Vagina (tissue), 2 donors: ENCODE measurements around the gene SDHB.

Experiments
- POLR2AphosphoS5 ChIP-seq, 2 donors: sonication (generic); formaldehyde crosslinking; IDR thresholded peaks; one replicate each; pipeline ENCODE4 v1.9.0; 2017; ENCODE audit warnings: antibody characterized with exemption in 2 of 2, mild to moderate bottlenecking in 2 of 2, low read depth in 1 of 2; ENCODE audit not compliant: insufficient read depth in 1 of 2
- TF ChIP-seq, protein P1 (sequence below), 3 experiments: fragments of 450-650 bp in 2 of 3; fragments of 200-600 bp in 1 of 3; sonication (generic) in 1 of 3; IDR thresholded peaks; one replicate each; pipeline ENCODE4 v1.5.1; 2017 to 2019; ENCODE audit warnings: antibody characterized with exemption in 3 of 3, mild to moderate bottlenecking in 2 of 3, moderate library complexity in 2 of 3

DNA sequence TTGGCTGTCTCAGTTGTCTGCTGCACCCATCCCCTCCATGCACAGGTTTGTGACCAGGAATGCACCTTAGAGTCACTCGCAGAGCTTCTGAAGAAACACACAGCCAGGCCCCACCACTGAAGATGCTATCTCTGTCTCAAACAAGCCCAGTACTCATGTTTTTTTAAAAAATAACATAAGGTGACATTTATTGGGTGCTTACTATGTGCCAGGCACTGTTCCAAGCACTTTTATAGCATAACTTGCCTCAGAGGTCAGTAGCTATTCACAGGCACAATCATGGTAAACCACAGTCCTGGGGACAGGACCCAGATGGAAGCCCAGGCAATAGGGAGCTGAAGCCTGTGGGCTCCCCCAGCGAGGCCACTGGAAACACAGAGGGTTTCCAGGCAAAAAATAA is 33.3 kb downstream of the SDHB start:
- no peak for TF ChIP-seq POLR2AphosphoS5 (IDR thresholded peaks at IDR 0.05; ENCODE audit: insufficient read depth in 1 of 2, low read depth in 1 of 2)
- TF ChIP-seq, protein P1, sequence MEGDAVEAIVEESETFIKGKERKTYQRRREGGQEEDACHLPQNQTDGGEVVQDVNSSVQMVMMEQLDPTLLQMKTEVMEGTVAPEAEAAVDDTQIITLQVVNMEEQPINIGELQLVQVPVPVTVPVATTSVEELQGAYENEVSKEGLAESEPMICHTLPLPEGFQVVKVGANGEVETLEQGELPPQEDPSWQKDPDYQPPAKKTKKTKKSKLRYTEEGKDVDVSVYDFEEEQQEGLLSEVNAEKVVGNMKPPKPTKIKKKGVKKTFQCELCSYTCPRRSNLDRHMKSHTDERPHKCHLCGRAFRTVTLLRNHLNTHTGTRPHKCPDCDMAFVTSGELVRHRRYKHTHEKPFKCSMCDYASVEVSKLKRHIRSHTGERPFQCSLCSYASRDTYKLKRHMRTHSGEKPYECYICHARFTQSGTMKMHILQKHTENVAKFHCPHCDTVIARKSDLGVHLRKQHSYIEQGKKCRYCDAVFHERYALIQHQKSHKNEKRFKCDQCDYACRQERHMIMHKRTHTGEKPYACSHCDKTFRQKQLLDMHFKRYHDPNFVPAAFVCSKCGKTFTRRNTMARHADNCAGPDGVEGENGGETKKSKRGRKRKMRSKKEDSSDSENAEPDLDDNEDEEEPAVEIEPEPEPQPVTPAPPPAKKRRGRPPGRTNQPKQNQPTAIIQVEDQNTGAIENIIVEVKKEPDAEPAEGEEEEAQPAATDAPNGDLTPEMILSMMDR (IDR thresholded peaks at IDR 0.05): no peak
